SJCRH30 (cell line): ENCODE results near the gene MLST8. TPM values are rescaled to one million over a fixed set of nuclear protein-coding genes. Genes with fewer than 3 reads are reported as not detected.
A peak's percentile ranks its signal among the peaks of the same experiment; 100 is the strongest.

Source experiments
- DNase-seq, 2 experiments: peaks; one replicate each; pipeline ENCODE4 v3.0.0-alpha.2; 2015 to 2020
- H3K27ac ChIP-seq: fragments of 250-450 bp; sonication (Bioruptor Pico); 2 replicates; pipeline ENCODE4 v1.5.1; 2020; ENCODE audit warnings: mild to moderate bottlenecking, moderate library complexity
- H3K27me3 ChIP-seq: fragments of 250-450 bp; sonication (Bioruptor Pico); 2 replicates; pipeline ENCODE4 v1.5.1; 2020; ENCODE audit warnings: mild to moderate bottlenecking, moderate library complexity
- H3K36me3 ChIP-seq: fragments of 250-450 bp; sonication (Bioruptor Pico); 2 replicates; pipeline ENCODE4 v1.5.1; 2020; ENCODE audit warnings: mild to moderate bottlenecking, moderate library complexity
- H3K4me1 ChIP-seq: fragments of 250-450 bp; sonication (Bioruptor Pico); 2 replicates; pipeline ENCODE4 v1.5.1; 2020; ENCODE audit warnings: mild to moderate bottlenecking, moderate library complexity
- H3K4me3 ChIP-seq: fragments of 250-450 bp; sonication (Bioruptor Pico); 2 replicates; pipeline ENCODE4 v1.5.1; 2020; ENCODE audit warnings: mild to moderate bottlenecking, moderate library complexity
- H3K9me3 ChIP-seq: fragments of 250-450 bp; sonication (Bioruptor Pico); replicated peaks from 2 replicates; pipeline ENCODE4 v1.5.1; 2020; ENCODE audit warnings: mild to moderate bottlenecking, moderate library complexity
- total RNA-seq: library from RNA; depleted of rRNA; stranded (reverse); fragments of >200 nt; shearing (Covaris generic); gene quantifications from 2 replicates; pipeline ENCODE4 v1.2.3, GENCODE V29; 2014

Gene MLST8
- total RNA-seq, 1 experiment from 2014 or later, result 32.8 TPM

GRCh38 chr16:2213817-2214718 is 8.8 kb downstream of the MLST8 start:
- peak in 1 of 2 experiments; percentile 26 for DNase-seq
- Histone ChIP-seq H3K27ac (no peak overlapping the region), H3K36me3 (0 out of 2 replicates have a peak, but pooled peaks cover 2% of the 10 kb centered on the region), H3K9me3 (no peaks in the 10 kb centered on the region), H3K27me3 (no peaks in the 10 kb centered on the region), H3K4me3 (peak overlapping the region; percentile 96), H3K4me1 (peaks cover 5% of the 10 kb centered on the region; the same call in 1 of the 2 replicates)

- peaks cover 5% of the 10 kb centered on the region; the same call in 1 of the 2 replicates for H3K4me1 ChIP-seq
- H3K9me3 ChIP-seq, result no peaks in the 10 kb centered on the region
- DNase-seq, result no peak
- H3K36me3 ChIP-seq, result 0 out of 2 replicates have a peak, but pooled peaks cover 2% of the 10 kb centered on the region
- H3K4me3 ChIP-seq, result peak within 1 kb of the TSS; percentile 96
- no peaks in the 10 kb centered on the region for H3K27me3 ChIP-seq
- peak within 1 kb of the TSS; percentile 79 for H3K27ac ChIP-seq
These were observed 9.4 kb downstream of the MLST8 start, which contains the start of gene PGP for GRCh38 chr16:2214719-2214968. Gene PGP, minus strand, starts transcription at chr16:2214840. Its CDS starts 63 bp downstream, at chr16:2214777.

GRCh38 chr16:2216330-2216729 is 11.1 kb downstream of the MLST8 start:
- Histone ChIP-seq H3K27ac (no peak overlapping the region), H3K4me1 (peaks cover 5% of the 10 kb centered on the region; the same call in 1 of the 2 replicates), H3K4me3 (no peak overlapping the region), H3K27me3 (no peaks in the 10 kb centered on the region), H3K36me3 (0 out of 2 replicates have a peak, but pooled peaks cover 2% of the 10 kb centered on the region), H3K9me3 (no peaks in the 10 kb centered on the region)
- DNase-seq, result no peak

GRCh38 chr16:2223221-2223941 is 18.1 kb downstream of the MLST8 start, which contains the start of gene E4F1:
Gene E4F1, plus strand, starts transcription at chr16:2223591. Its CDS starts 23 bp downstream, at chr16:2223614.
- Histone ChIP-seq H3K4me1 (no peaks in the 10 kb centered on the region), H3K4me3 (peak within 1 kb of the TSS; percentile 87), H3K9me3 (no peaks in the 10 kb centered on the region), H3K36me3 (no peaks in the 10 kb centered on the region), H3K27ac (peak within 1 kb of the TSS; percentile 57), H3K27me3 (no peaks in the 10 kb centered on the region)
- peak; percentile 99 for DNase-seq

GRCh38 chr16:2223942-2224486 is 18.8 kb downstream of the MLST8 start:
- Histone ChIP-seq H3K36me3 (peaks cover 1% of the 10 kb centered on the region; the same call in 1 of the 2 replicates), H3K9me3 (no peaks in the 10 kb centered on the region), H3K27me3 (no peaks in the 10 kb centered on the region), H3K4me1 (no peaks in the 10 kb centered on the region), H3K27ac (peak overlapping the region; percentile 57), H3K4me3 (peak overlapping the region; percentile 87)
- DNase-seq, result peak; percentile 36 to 45

- H3K4me3 ChIP-seq, result no peak overlapping the region
- H3K27me3 ChIP-seq, result no peaks in the 10 kb centered on the region
- H3K27ac ChIP-seq, result no peak overlapping the region
- no peaks in the 10 kb centered on the region for H3K9me3 ChIP-seq
- no peak for DNase-seq
- peaks cover 3% of the 10 kb centered on the region; the same call in 1 of the 2 replicates for H3K36me3 ChIP-seq
- peaks cover 14% of the 10 kb centered on the region for H3K4me1 ChIP-seq
These were observed 21.1 kb downstream of the MLST8 start for GRCh38 chr16:2226245-2226793.

- H3K27me3 ChIP-seq, result no peaks in the 10 kb centered on the region
- no peaks in the 10 kb centered on the region for H3K9me3 ChIP-seq
- no peak overlapping the region for H3K4me3 ChIP-seq
- no peak overlapping the region for H3K27ac ChIP-seq
- H3K4me1 ChIP-seq, result peaks cover 19% of the 10 kb centered on the region
- peaks cover 3% of the 10 kb centered on the region; the same call in 1 of the 2 replicates for H3K36me3 ChIP-seq
- no peak for DNase-seq
These were observed 21.7 kb downstream of the MLST8 start for GRCh38 chr16:2226918-2227317.

GRCh38 chr16:2228161-2228824 is 23.0 kb downstream of the MLST8 start:
- Histone ChIP-seq H3K4me3 (no peak overlapping the region), H3K36me3 (peaks cover 7% of the 10 kb centered on the region), H3K27ac (no peak overlapping the region), H3K4me1 (peaks cover 22% of the 10 kb centered on the region), H3K27me3 (no peaks in the 10 kb centered on the region), H3K9me3 (no peaks in the 10 kb centered on the region)
- DNase-seq, result no peak

- no peak for DNase-seq
- peaks cover 22% of the 10 kb centered on the region for H3K4me1 ChIP-seq
- H3K27ac ChIP-seq, result no peak overlapping the region
- H3K36me3 ChIP-seq, result peaks cover 10% of the 10 kb centered on the region
- no peaks in the 10 kb centered on the region for H3K9me3 ChIP-seq
- H3K4me3 ChIP-seq, result no peak overlapping the region
- no peaks in the 10 kb centered on the region for H3K27me3 ChIP-seq
These were observed 23.8 kb downstream of the MLST8 start for GRCh38 chr16:2229091-2229490.

GRCh38 chr16:2229632-2230250 is 24.5 kb downstream of the MLST8 start:
- DNase-seq, result no peak
- H3K36me3 ChIP-seq, result peaks cover 10% of the 10 kb centered on the region
- H3K4me3 ChIP-seq, result no peak overlapping the region

GRCh38 chr16:2230376-2230775 is 25.1 kb downstream of the MLST8 start:
- Histone ChIP-seq H3K4me1 (peaks cover 22% of the 10 kb centered on the region), H3K27me3 (no peaks in the 10 kb centered on the region), H3K4me3 (no peak overlapping the region), H3K36me3 (peaks cover 13% of the 10 kb centered on the region), H3K27ac (peak overlapping the region; percentile 61), H3K9me3 (no peaks in the 10 kb centered on the region)
- no peak for DNase-seq

More at GRCh38 chr16:2229632-2230250, 24.5 kb downstream of the MLST8 start:
- Histone ChIP-seq H3K27ac (no peak overlapping the region), H3K4me1 (peaks cover 22% of the 10 kb centered on the region), H3K27me3 (no peaks in the 10 kb centered on the region), H3K9me3 (no peaks in the 10 kb centered on the region)

GRCh38 chr16:2231016-2231931 is 26.0 kb downstream of the MLST8 start:
- Histone ChIP-seq H3K27ac (peak overlapping the region; percentile 61), H3K27me3 (no peaks in the 10 kb centered on the region), H3K4me3 (no peak overlapping the region), H3K4me1 (peaks cover 22% of the 10 kb centered on the region), H3K36me3 (peaks cover 14% of the 10 kb centered on the region), H3K9me3 (no peaks in the 10 kb centered on the region)
- peak; percentile 92 to 95 for DNase-seq
